ENCODE data around the gene PAPPA2. TPM values are rescaled to one million over a fixed set of nuclear protein-coding genes. Genes with fewer than 3 reads are reported as not detected.

Gene PAPPA2
- total and polyA plus RNA-seq, 2 of the 4 experiments (the other 2 are of a cell fraction) = 0.10 to 0.18 TPM

- no peak overlapping the region for H2BK15ac ChIP-seq (ENCODE audit: low read depth, low read length)
- dilution Hi-C loops (cut with HindIII; ENCODE audit: low sequenced_read_pairs, unreplicated experiment) (no loop called here), in situ Hi-C loops (cut with MboI; ENCODE audit: low sequenced_read_pairs) (no loop called here), intact Hi-C loops (cut with micrococcal nuclease) (no loop called here)
- no peak overlapping the region for H3K18ac ChIP-seq (ENCODE audit: low read depth, low read length)
- H3K23ac ChIP-seq (ENCODE audit: low read depth, low read length) = no peak overlapping the region
- no peak for ATAC-seq (ENCODE audit: low read depth)
- H3K36me3 ChIP-seq (ENCODE audit: control insufficient read depth, insufficient read depth, low read length) = no peaks in the 10 kb centered on the region
- H2BK120ac ChIP-seq (ENCODE audit: low read depth, low read length) = no peak overlapping the region
- H4K20me1 ChIP-seq (ENCODE audit: insufficient read depth, low read length) = no peaks in the 10 kb centered on the region
- no peak overlapping the region for H4K8ac ChIP-seq (ENCODE audit: low read depth in 2 of 2, low read length in 2 of 2)
- no peak overlapping the region for H3K4ac ChIP-seq (ENCODE audit: low read depth, low read length)
- H3K27me3 ChIP-seq (ENCODE audit: control insufficient read depth, insufficient read depth, low read length) = no peaks in the 10 kb centered on the region
- H3K79me1 ChIP-seq (ENCODE audit: low read depth in 1 of 2, low read length in 2 of 2) = no peaks in the 10 kb centered on the region
- no CpG with 5 or more reads among the region's 5 CpGs for WGBS, 2 experiments (ENCODE audit: extremely low coverage in 2 of 2, insufficient read length in 1 of 2)
- H3K9me1 ChIP-seq (ENCODE audit: insufficient read depth, low read length) = no peaks in the 10 kb centered on the region
- no peak overlapping the region for H3K14ac ChIP-seq (replicated peaks; ENCODE audit: low read depth, low read length)
- peak; percentile 11 for DNase-seq
- H3K4me2 ChIP-seq (ENCODE audit: low read depth, low read length) = no peak overlapping the region
- H4K5ac ChIP-seq (ENCODE audit: low read depth, low read length) = no peak overlapping the region
- no TSS peak for BruUV-seq (replicated peaks)
- ChIA-PET POLR2A (ENCODE audit: unreplicated experiment) (no interaction called here), CTCF (no interaction called here)
- no peaks in the 10 kb centered on the region for H3K9me3 ChIP-seq (ENCODE audit: control insufficient read depth, insufficient read depth, low read length)
- no peak for TF ChIP-seq CEBPB (IDR thresholded peaks at IDR 0.05; ENCODE audit: low read depth, low read length)
- TF ChIP-seq MAFK (IDR thresholded peaks at IDR 0.05; ENCODE audit: low read depth, low read length) = no peak
- TF ChIP-seq RAD21 (IDR thresholded peaks at IDR 0.05; ENCODE audit: low read length) = no peak
- TF ChIP-seq MXI1 (IDR thresholded peaks at IDR 0.05; ENCODE audit: borderline replicate concordance, low read depth, low read length) = no peak
- no peak for TF ChIP-seq BHLHE40 (IDR thresholded peaks at IDR 0.05; ENCODE audit: low read depth, low read length)
- TF ChIP-seq POLR2A (IDR thresholded peaks at IDR 0.05; ENCODE audit: low read depth, low read length) = no peak
- no peak for TF ChIP-seq RCOR1 (IDR thresholded peaks at IDR 0.05; ENCODE audit: insufficient replicate concordance, low read length)
- TF ChIP-seq MAZ (IDR thresholded peaks at IDR 0.05; ENCODE audit: borderline replicate concordance, low read depth, low read length) = no peak
- TF ChIP-seq, protein P1, sequence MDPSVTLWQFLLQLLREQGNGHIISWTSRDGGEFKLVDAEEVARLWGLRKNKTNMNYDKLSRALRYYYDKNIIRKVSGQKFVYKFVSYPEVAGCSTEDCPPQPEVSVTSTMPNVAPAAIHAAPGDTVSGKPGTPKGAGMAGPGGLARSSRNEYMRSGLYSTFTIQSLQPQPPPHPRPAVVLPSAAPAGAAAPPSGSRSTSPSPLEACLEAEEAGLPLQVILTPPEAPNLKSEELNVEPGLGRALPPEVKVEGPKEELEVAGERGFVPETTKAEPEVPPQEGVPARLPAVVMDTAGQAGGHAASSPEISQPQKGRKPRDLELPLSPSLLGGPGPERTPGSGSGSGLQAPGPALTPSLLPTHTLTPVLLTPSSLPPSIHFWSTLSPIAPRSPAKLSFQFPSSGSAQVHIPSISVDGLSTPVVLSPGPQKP (IDR thresholded peaks at IDR 0.05; ENCODE audit: borderline replicate concordance, low read depth, low read length) = no peak
- no peak for TF ChIP-seq CHD1 (IDR thresholded peaks at IDR 0.05; ENCODE audit: low read depth, low read length)
- no peak for TF ChIP-seq CTCF (conservative IDR thresholded peaks at IDR 0.05; ENCODE audit: low read depth, low read length)
- TF ChIP-seq USF2 (IDR thresholded peaks at IDR 0.05; ENCODE audit: low read depth, low read length) = no peak
- TF ChIP-seq NFE2L2 (IDR thresholded peaks at IDR 0.05; ENCODE audit: low read depth, low read length) = no peak
- H2AK5ac ChIP-seq (ENCODE audit: low read depth, low read length) = no peak overlapping the region
- no peak overlapping the region for H4K91ac ChIP-seq (ENCODE audit: insufficient read depth, low read depth, low read length)
- H2AFZ ChIP-seq (replicated peaks; ENCODE audit: low read length, poor library complexity) = no peak overlapping the region
- H3K27ac ChIP-seq (ENCODE audit: insufficient read depth, low read length) = no peak overlapping the region
- H2BK20ac ChIP-seq (ENCODE audit: low read depth, low read length) = no peak overlapping the region
- no peak overlapping the region for H3K9ac ChIP-seq (ENCODE audit: low read depth, low read length)
- no peak overlapping the region for H3K4me3 ChIP-seq (ENCODE audit: insufficient read depth, low read depth, low read length)
- no peak overlapping the region for H2BK5ac ChIP-seq (ENCODE audit: low read depth, low read length, poor library complexity, severe bottlenecking)
- H3K56ac ChIP-seq (ENCODE audit: extremely low read depth, insufficient read depth, low read length) = no peak overlapping the region
- no peak overlapping the region for H2AK9ac ChIP-seq (replicated peaks; ENCODE audit: low read depth, low read length, poor library complexity)
- no peaks in the 10 kb centered on the region for H3K4me1 ChIP-seq (ENCODE audit: control insufficient read depth, insufficient read depth, low read length)
Measured at GRCh38 chr1:176696109-176696508, 233.1 kb downstream of the PAPPA2 start.
